ENCODE results near the gene MYO1B. TPM values are rescaled to one million over a fixed set of nuclear protein-coding genes. Genes with fewer than 3 reads are reported as not detected.

The MYO1B gene
- total and polyA plus RNA-seq, 2 donors = 26.5 to 28.5 TPM

- DNase-seq (ENCODE audit: low read depth in 6 of 9, low spot score in 9 of 9) = no peak
Measured at GRCh38 chr2:191358325-191359025, 113.3 kb downstream of the MYO1B start.

GRCh38 chr2:191359133-191359532, 113.9 kb downstream of the MYO1B start:
- Histone ChIP-seq H3K27ac (ENCODE audit: low read depth in 1 of 2, low read length in 1 of 2) (no peak overlapping the region), H3K4me3 (ENCODE audit: low read length in 2 of 2) (no peak overlapping the region), H3K36me3 (ENCODE audit: control insufficient read depth in 2 of 2, insufficient read depth in 2 of 2, low read length in 1 of 2) (no peaks in the 10 kb centered on the region), H3K4me1 (ENCODE audit: control insufficient read depth in 2 of 2, insufficient read depth in 2 of 2, low read length in 2 of 2) (no peaks in the 10 kb centered on the region), H3K27me3 (ENCODE audit: control insufficient read depth in 2 of 2, insufficient read depth in 1 of 2, low read length in 1 of 2) (no peaks in the 10 kb centered on the region), H3K9me3 (ENCODE audit: control insufficient read depth in 2 of 2, insufficient read depth in 1 of 2, low read length in 1 of 2) (peaks cover 0 to 3% of the 10 kb centered on the region in 2 donors)
- 95% methylated on average over 2 of the region's 2 CpGs for WGBS
- no peak for DNase-seq (ENCODE audit: low read depth in 6 of 9, low spot score in 9 of 9)

More at GRCh38 chr2:191358325-191359025, 113.3 kb downstream of the MYO1B start:
- peaks cover 0 to 3% of the 10 kb centered on the region in 2 donors for H3K9me3 ChIP-seq (ENCODE audit: control insufficient read depth in 2 of 2, insufficient read depth in 1 of 2, low read length in 1 of 2)
- no peaks in the 10 kb centered on the region for H3K36me3 ChIP-seq (ENCODE audit: control insufficient read depth in 2 of 2, insufficient read depth in 2 of 2, low read length in 1 of 2)
- WGBS = 96% methylated on average over 11 of the region's 11 CpGs
- H3K4me1 ChIP-seq (ENCODE audit: control insufficient read depth in 2 of 2, insufficient read depth in 2 of 2, low read length in 2 of 2) = no peaks in the 10 kb centered on the region
- no peaks in the 10 kb centered on the region for H3K27me3 ChIP-seq (ENCODE audit: control insufficient read depth in 2 of 2, insufficient read depth in 1 of 2, low read length in 1 of 2)
- H3K4me3 ChIP-seq (ENCODE audit: low read length in 2 of 2) = no peak overlapping the region
- H3K27ac ChIP-seq (ENCODE audit: low read depth in 1 of 2, low read length in 1 of 2) = no peak overlapping the region

- 98% methylated on average over 2 of the region's 2 CpGs for whole genome bisulfite sequencing
- no peaks in the 10 kb centered on the region for H3K9me3 ChIP-seq (ENCODE audit: control insufficient read depth in 2 of 2, insufficient read depth in 1 of 2, low read length in 1 of 2)
- no peak overlapping the region for H3K4me3 ChIP-seq (ENCODE audit: low read length in 2 of 2)
- H3K36me3 ChIP-seq (ENCODE audit: control insufficient read depth in 2 of 2, insufficient read depth in 2 of 2, low read length in 1 of 2) = no peaks in the 10 kb centered on the region
- no peaks in the 10 kb centered on the region for H3K27me3 ChIP-seq (ENCODE audit: control insufficient read depth in 2 of 2, insufficient read depth in 1 of 2, low read length in 1 of 2)
- no peaks in the 10 kb centered on the region for H3K4me1 ChIP-seq (ENCODE audit: control insufficient read depth in 2 of 2, insufficient read depth in 2 of 2, low read length in 2 of 2)
- H3K27ac ChIP-seq (ENCODE audit: low read depth in 1 of 2, low read length in 1 of 2) = no peak overlapping the region
- DNase-seq (ENCODE audit: low read depth in 6 of 9, low spot score in 9 of 9) = no peak
Measured at GRCh38 chr2:191360918-191361317, 115.7 kb downstream of the MYO1B start.

- no peak overlapping the region for H3K27ac ChIP-seq (ENCODE audit: low read depth in 1 of 2, low read length in 1 of 2)
- no peak for DNase-seq (ENCODE audit: low read depth in 6 of 9, low spot score in 9 of 9)
- no peaks in the 10 kb centered on the region for H3K27me3 ChIP-seq (ENCODE audit: control insufficient read depth in 2 of 2, insufficient read depth in 1 of 2, low read length in 1 of 2)
- 90% methylated on average over 2 of the region's 2 CpGs for WGBS
- H3K36me3 ChIP-seq (ENCODE audit: control insufficient read depth in 2 of 2, insufficient read depth in 2 of 2, low read length in 1 of 2) = no peaks in the 10 kb centered on the region
- no peak overlapping the region for H3K4me3 ChIP-seq (ENCODE audit: low read length in 2 of 2)
- no peaks in the 10 kb centered on the region for H3K9me3 ChIP-seq (ENCODE audit: control insufficient read depth in 2 of 2, insufficient read depth in 1 of 2, low read length in 1 of 2)
- H3K4me1 ChIP-seq (ENCODE audit: control insufficient read depth in 2 of 2, insufficient read depth in 2 of 2, low read length in 2 of 2) = no peaks in the 10 kb centered on the region
Measured at GRCh38 chr2:191362841-191363240, 117.6 kb downstream of the MYO1B start.

GRCh38 chr2:191363267-191363666, 118.1 kb downstream of the MYO1B start:
- Histone ChIP-seq H3K27ac (ENCODE audit: low read depth in 1 of 2, low read length in 1 of 2) (no peak overlapping the region), H3K36me3 (ENCODE audit: control insufficient read depth in 2 of 2, insufficient read depth in 2 of 2, low read length in 1 of 2) (no peaks in the 10 kb centered on the region), H3K4me1 (ENCODE audit: control insufficient read depth in 2 of 2, insufficient read depth in 2 of 2, low read length in 2 of 2) (no peaks in the 10 kb centered on the region), H3K4me3 (ENCODE audit: low read length in 2 of 2) (no peak overlapping the region), H3K27me3 (ENCODE audit: control insufficient read depth in 2 of 2, insufficient read depth in 1 of 2, low read length in 1 of 2) (no peaks in the 10 kb centered on the region), H3K9me3 (ENCODE audit: control insufficient read depth in 2 of 2, insufficient read depth in 1 of 2, low read length in 1 of 2) (no peaks in the 10 kb centered on the region)
- 18% methylated on average over 3 of the region's 3 CpGs for WGBS
- DNase-seq (ENCODE audit: low read depth in 6 of 9, low spot score in 9 of 9) = no peak

- H3K27ac ChIP-seq (ENCODE audit: low read depth in 1 of 2, low read length in 1 of 2) = no peak overlapping the region
- H3K9me3 ChIP-seq (ENCODE audit: control insufficient read depth in 2 of 2, insufficient read depth in 1 of 2, low read length in 1 of 2) = no peaks in the 10 kb centered on the region
- H3K4me3 ChIP-seq (ENCODE audit: low read length in 2 of 2) = no peak overlapping the region
- WGBS = 98% methylated on average over 2 of the region's 2 CpGs
- H3K36me3 ChIP-seq (ENCODE audit: control insufficient read depth in 2 of 2, insufficient read depth in 2 of 2, low read length in 1 of 2) = no peaks in the 10 kb centered on the region
- no peak for DNase-seq (ENCODE audit: low read depth in 6 of 9, low spot score in 9 of 9)
- H3K4me1 ChIP-seq (ENCODE audit: control insufficient read depth in 2 of 2, insufficient read depth in 2 of 2, low read length in 2 of 2) = no peaks in the 10 kb centered on the region
- no peaks in the 10 kb centered on the region for H3K27me3 ChIP-seq (ENCODE audit: control insufficient read depth in 2 of 2, insufficient read depth in 1 of 2, low read length in 1 of 2)
Measured at GRCh38 chr2:191365089-191365488, 119.9 kb downstream of the MYO1B start.

GRCh38 chr2:191366199-191366598, 121.0 kb downstream of the MYO1B start:
- DNase-seq (ENCODE audit: low read depth in 6 of 9, low spot score in 9 of 9) = no peak
- 94% methylated on average over 1 of the region's 1 CpG for WGBS
- H3K4me1 ChIP-seq (ENCODE audit: control insufficient read depth in 2 of 2, insufficient read depth in 2 of 2, low read length in 2 of 2) = no peaks in the 10 kb centered on the region
- H3K27ac ChIP-seq (ENCODE audit: low read depth in 1 of 2, low read length in 1 of 2) = no peak overlapping the region
- H3K9me3 ChIP-seq (ENCODE audit: control insufficient read depth in 2 of 2, insufficient read depth in 1 of 2, low read length in 1 of 2) = no peaks in the 10 kb centered on the region
- H3K27me3 ChIP-seq (ENCODE audit: control insufficient read depth in 2 of 2, insufficient read depth in 1 of 2, low read length in 1 of 2) = no peaks in the 10 kb centered on the region
- no peak overlapping the region for H3K4me3 ChIP-seq (ENCODE audit: low read length in 2 of 2)
- no peaks in the 10 kb centered on the region for H3K36me3 ChIP-seq (ENCODE audit: control insufficient read depth in 2 of 2, insufficient read depth in 2 of 2, low read length in 1 of 2)

- no peaks in the 10 kb centered on the region for H3K4me1 ChIP-seq (ENCODE audit: control insufficient read depth in 2 of 2, insufficient read depth in 2 of 2, low read length in 2 of 2)
- no peak overlapping the region for H3K27ac ChIP-seq (ENCODE audit: low read depth in 1 of 2, low read length in 1 of 2)
- WGBS = 95% methylated on average over 3 of the region's 3 CpGs
- H3K9me3 ChIP-seq (ENCODE audit: control insufficient read depth in 2 of 2, insufficient read depth in 1 of 2, low read length in 1 of 2) = no peaks in the 10 kb centered on the region
- DNase-seq (ENCODE audit: low read depth in 6 of 9, low spot score in 9 of 9) = peak in 1 of 9 donors; percentile 3
- no peaks in the 10 kb centered on the region for H3K36me3 ChIP-seq (ENCODE audit: control insufficient read depth in 2 of 2, insufficient read depth in 2 of 2, low read length in 1 of 2)
- H3K4me3 ChIP-seq (ENCODE audit: low read length in 2 of 2) = no peak overlapping the region
- no peaks in the 10 kb centered on the region for H3K27me3 ChIP-seq (ENCODE audit: control insufficient read depth in 2 of 2, insufficient read depth in 1 of 2, low read length in 1 of 2)
Measured at GRCh38 chr2:191369034-191369433, 123.8 kb downstream of the MYO1B start.

- Histone ChIP-seq H3K4me3 (ENCODE audit: low read length in 2 of 2) (no peak overlapping the region), H3K27ac (ENCODE audit: low read depth in 1 of 2, low read length in 1 of 2) (no peak overlapping the region), H3K9me3 (ENCODE audit: control insufficient read depth in 2 of 2, insufficient read depth in 1 of 2, low read length in 1 of 2) (no peaks in the 10 kb centered on the region), H3K4me1 (ENCODE audit: control insufficient read depth in 2 of 2, insufficient read depth in 2 of 2, low read length in 2 of 2) (no peaks in the 10 kb centered on the region), H3K36me3 (ENCODE audit: control insufficient read depth in 2 of 2, insufficient read depth in 2 of 2, low read length in 1 of 2) (no peaks in the 10 kb centered on the region), H3K27me3 (ENCODE audit: control insufficient read depth in 2 of 2, insufficient read depth in 1 of 2, low read length in 1 of 2) (no peaks in the 10 kb centered on the region)
- WGBS = 96% methylated on average over 4 of the region's 4 CpGs
- DNase-seq (ENCODE audit: low read depth in 6 of 9, low spot score in 9 of 9) = no peak
Measured at GRCh38 chr2:191374366-191374765, 129.2 kb downstream of the MYO1B start.

All from thymus (tissue), 11 donors.